ENCODE data around the gene TRIM69.

Gene TRIM69

GRCh38 chr15:44808557-44808956 is 72.2 kb downstream of the TRIM69 start:
- no peak for DNase-seq (ENCODE audit: low read depth in 2 of 2)

GRCh38 chr15:44810237-44810636 is 73.9 kb downstream of the TRIM69 start:
- no peak for DNase-seq (ENCODE audit: low read depth in 2 of 2)

- DNase-seq (ENCODE audit: low read depth in 2 of 2), result no peak
Observed at GRCh38 chr15:44811337-44811736, 75.0 kb downstream of the TRIM69 start.

GRCh38 chr15:44812029-44812517 is 75.7 kb downstream of the TRIM69 start:
- no peak for DNase-seq (ENCODE audit: low read depth in 2 of 2)

- no peak for DNase-seq (ENCODE audit: low read depth in 2 of 2)
Observed at GRCh38 chr15:44813231-44813630, 76.9 kb downstream of the TRIM69 start.
